GM21529 (cell line): ENCODE data around the gene SMYD3.

Source experiments
- ATAC-seq: cut with Tn5 transposase; IDR thresholded peaks from one replicate; pipeline ENCODE4 v1.9.1; 2021; ENCODE audit not compliant: unreplicated experiment

The SMYD3 gene

DNA sequence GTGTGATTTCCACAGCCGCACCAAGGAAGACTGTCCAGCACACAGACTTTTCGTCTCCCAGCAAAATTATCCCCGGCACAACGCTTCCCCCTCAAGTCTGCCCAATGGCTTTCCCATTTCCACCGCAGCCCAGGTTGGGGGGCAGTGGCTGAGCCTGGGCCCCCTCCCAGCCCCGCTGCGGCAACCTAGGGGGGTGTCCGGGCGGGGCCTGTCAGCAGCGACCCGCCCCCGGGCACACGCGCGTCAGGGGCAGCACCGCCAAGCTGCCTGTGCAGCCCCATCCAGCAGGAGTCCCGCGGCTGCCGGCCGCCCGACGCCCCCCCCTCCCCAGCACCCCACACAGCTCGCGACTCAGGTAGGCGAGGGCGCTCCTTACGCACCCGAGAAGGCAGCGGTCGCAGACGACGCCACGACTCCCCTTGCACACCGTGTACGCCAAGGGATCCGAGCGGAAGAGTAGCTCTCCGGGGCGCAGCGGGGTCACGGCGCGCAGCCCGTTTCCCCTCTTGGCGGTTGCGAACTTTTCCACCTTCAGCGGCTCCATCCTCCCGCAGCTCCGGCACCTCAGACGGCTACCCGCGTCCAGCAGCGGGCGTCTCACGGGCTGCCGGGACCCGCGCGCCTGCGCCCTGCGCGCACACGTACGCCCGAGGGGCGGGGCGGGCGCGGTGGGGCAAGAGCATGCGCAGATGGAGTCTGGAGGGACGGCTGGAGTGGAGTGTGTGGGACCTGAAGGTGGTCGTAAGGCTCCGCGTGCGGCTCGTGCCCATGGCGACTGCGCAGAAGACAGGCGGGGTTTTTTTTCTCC lies at the start of gene SMYD3:
Gene SMYD3 (minus strand): TSS at position 606 of the 808 bp plus-strand sequence.
- peak; percentile 92 for ATAC-seq

DNA sequence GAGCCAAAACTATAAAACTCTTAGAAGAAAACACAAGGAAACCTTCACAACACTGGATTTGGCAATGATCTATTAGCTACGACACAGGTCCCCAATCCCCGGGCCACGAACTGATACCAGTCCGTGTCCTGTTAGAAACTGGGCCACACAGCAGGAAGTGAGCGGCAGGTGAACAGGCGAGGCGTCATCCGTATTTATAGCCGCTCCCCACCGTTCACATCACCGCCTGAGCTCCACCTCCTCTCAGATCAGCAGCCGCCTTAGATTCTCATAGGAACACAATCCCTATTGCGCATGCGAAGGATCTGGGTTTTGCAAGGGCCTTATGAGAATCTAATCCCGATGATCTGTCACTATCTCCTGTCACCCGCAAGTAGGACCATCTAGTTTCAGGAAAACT lies 47.1 kb upstream of the SMYD3 start:
- ATAC-seq = no peak

DNA sequence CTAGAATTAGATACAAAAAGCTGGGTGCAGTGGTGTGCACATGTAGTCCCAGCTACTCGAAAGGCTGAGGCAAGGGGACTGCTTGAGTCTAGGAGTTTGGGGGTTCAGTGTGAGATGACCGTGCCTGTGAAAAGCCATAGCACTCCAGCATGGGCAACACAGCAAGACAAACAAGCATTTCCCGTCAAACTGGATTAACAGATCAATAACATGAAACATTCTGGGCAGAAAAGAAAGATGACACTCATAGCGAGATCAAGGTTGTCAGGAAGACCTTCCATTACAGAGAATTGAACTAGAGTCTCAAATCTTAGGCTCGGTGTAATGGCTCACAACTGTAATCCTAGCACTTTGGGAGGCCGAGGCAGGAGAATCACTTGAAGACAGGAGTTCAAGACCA lies 45.0 kb upstream of the SMYD3 start:
- ATAC-seq = no peak

DNA sequence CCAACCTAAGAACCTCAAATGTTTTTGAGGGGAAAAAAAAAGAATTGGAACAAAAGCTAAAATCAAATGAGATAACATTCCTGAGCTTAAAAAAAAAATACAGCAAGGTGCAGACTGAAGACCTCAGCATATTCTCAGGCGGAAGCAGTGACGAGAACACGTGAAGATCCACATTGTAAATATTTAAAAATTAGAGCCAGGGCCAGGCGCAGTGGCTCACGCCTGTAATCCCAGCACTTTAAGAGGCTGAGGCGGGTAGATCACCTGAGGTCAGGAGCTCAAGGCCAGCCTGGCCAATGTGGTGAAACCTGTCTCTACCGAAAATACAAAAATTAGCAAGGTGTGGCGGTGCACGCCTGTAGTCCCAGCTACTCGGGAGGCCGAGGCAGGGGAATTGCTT lies 43.3 kb upstream of the SMYD3 start:
- no peak for ATAC-seq

DNA sequence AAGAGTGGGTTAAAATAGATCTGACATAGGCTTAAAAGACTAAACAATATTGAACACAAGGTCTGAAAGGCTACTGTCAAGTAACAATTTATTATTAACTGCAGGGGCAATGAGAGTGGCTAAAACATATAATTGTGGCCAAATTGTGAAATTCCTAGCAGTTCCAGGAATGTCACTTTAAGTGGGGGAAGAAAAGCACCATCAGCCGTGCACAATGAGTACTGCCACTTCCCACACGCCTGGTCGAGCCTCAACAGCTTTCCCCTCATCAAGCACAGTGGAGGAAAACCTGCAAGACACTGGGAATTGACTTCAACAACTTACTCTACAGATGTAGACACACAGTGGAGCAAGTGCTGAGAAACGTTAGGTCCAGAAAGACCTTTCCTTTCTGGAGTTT lies 42.6 kb upstream of the SMYD3 start:
- no peak for ATAC-seq

DNA sequence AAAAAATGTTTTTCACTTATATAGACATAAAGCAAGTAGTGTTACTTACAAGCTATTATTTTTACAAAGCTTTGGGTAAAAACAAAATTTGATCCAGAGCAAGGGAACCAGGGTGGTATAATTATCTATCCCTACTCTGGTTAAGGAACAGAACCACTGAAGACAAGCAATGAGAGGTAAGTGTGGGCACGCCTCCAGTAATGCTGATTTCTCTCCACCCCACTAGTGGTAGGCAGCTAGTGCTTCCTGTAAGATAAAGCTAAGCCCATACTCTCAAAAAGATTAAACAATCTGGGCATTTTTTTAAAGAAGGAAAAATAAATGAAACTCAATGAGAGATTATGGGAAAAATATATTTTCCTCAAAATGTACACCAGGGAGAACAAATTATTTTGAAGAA lies 36.9 kb upstream of the SMYD3 start:
- ATAC-seq = no peak

DNA sequence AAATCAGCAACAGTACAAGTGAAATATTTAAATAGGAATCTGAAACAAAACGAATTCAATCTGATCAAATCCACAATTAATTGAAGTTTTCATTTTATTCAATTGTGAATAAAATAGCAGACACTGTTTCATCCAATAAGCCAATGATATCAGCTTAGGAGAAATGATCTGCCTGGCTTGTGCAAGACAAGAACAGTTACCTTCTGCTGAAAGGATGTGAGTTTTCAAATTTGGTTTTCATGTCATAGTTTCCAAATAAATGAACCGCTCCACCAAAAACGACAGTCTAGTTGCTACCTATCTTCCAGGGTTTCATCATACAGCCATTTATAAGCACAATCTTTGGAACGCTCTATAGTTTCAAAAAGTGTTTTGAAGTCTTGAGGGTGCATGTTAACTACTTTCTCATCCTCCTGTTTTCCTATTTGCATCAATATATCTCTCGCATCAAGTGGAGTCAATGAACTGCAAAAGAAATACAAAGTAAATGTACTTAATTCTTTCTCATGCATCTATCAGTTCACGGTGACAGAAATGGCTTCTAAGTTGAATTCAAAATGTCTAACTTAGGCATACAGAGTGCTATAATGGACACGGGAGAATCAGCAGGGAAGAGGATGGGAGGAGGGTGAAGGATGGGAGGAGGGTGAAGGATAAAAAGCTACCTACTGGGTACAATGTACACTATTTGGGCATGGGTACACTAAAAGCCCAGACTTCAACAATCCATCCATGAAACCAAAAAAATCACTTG lies 33.8 kb upstream of the SMYD3 start:
- ATAC-seq = no peak

DNA sequence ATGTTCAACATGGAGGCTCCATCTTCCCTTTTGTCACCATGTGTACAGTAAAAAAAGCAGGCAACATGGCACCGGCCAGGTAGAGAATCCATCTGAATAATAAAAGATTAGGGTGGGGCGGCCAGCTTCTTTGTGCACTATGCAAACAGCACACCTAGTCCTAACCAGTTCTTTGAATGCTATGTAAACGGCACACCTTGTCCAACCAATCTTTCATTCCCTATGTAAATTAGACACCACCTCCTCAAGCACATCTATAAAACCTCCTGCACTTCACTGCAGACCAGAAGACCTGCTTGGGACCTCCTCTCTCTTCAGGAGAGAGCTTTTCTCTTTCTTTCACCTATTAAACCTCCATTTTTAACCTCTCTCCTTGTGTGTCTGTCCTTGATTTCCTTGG lies 30.8 kb upstream of the SMYD3 start:
- no peak for ATAC-seq

DNA sequence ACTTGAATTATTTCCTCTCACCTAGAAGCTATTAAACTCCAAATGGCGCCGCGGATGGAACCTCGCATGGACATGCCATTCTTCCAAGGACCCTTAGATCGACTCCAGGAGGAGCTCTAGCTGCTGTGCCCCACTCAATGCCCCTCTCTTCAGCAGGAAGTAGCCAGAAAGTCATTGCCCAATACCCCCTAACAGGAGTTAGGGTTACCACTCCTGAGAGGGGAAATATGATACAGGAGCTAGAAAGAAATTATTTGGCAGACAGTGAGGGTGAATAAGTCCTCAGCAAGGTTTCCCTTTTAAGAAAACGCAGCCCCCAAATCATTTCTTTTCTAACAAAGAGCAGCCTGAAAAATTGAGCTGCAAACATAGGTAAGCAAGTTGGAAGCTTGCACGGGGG lies 30.4 kb upstream of the SMYD3 start:
- no peak for ATAC-seq

DNA sequence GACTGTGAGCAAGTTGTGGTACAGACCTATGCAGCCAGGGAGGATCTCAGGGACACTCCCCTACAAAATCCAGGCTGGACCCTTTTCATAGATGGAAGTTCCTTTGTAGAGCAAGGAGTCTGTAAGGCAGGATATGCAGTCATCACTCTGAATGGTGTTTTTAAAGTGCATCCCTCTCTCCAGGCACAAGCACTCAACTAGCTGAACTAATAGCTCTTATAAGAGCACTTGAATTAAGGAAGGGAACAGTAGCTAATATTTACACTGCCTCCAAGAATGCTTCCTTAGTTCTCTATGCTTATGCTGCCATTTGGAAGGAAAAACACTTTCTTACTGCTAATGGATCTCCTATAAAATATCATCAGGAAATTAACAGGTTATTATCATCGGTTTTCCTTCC lies 27.0 kb upstream of the SMYD3 start:
- no peak for ATAC-seq

DNA sequence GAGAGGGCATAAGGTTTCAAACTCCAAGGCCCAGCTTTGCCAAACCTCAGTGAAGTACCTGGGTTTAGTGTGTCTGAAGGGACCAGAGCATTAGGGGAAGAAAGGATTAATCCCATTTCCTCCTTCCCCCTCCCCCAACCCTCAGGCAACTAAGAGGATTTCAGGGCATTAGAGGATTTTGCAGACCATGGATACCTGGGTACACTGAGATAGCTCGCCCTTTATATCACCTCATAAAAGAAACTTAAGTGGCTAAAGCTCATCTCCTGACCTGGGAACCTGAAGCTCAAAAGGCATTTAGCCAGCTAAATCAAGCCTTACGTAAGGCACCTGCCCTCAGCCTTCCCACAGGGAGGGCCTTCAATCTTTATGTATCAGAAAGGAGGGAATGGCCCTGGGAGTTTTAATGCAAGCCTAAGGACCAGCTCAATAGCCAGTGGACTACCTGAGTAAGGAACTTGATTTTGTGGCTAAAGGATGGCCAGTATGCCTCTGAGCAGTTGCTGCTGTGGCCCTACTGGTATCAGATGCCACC lies 26.4 kb upstream of the SMYD3 start:
- ATAC-seq = no peak

DNA sequence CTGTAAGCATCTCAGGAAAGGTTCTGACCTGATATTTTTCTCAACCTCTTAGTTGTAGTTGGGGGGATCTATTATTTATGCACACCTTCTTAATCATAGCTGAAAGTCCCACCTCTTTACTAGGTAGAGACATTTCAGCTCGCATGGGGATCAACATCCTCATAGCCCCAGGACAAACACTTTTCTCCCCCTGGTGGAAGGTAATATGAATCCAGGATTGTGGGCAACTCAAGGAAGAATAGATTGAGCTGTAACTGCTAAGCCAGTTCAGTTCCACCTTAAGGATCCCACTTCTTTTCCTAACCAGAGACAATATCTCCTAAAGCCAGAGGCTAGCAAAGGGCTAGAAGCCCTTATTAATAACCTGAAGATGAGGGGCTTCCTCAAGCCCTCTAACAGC lies 25.4 kb upstream of the SMYD3 start:
- no peak for ATAC-seq

DNA sequence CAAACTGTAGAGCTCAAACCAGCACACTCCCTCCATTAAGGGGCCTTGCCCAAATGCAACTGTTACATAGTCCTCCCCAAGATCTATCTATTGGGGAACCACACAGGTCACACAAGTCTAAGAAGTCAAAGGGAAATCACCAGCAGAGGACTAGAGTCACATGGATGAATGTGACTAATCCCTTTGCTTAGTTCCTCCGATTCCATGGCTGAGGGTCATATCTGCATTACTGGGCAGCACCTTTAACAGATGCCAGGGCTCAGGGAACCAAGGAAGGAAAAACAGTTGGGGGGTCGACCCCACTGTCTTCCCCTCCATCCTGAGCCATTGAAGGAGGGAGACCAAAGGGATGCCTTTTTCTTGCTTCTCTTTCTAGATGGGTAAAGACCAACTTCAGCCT lies 23.4 kb upstream of the SMYD3 start:
- no peak for ATAC-seq

DNA sequence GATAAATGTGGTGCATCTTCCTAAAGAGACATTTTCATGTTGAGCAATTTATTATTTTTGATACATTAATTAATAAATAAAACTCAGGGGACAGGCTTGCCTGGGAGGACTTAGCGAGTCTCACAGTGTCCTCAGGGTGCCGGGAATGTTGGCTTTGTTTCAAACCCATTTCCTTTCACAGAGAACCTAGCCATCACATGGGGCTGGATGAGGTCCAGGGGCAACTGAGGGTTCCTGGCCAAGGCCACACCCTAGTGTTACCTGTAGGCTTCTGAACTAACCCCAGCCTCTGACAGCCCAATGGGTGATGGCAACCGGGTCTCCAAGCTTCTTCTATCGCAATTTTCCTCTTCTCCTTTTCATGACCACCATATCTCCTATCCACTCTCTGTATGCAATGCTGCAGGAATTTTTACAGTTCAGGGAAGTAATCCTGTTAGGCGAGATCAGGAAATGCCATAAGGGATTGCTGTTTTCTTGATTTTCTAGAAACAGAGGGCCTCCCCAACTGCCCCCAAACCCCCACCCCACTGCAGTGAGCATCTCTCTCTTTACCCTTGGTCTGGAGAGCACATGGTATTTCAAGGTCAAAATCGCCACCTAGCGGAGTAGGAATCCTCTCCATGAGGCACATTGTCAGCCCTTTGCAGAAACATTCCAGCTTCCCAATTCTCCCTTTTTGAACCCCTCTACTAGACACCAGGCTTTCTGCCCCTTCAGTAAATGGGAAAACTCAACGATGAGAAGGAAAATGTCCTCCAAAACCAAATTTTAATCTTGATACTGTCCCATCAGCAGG lies 22.1 kb upstream of the SMYD3 start:
- ATAC-seq = no peak

DNA sequence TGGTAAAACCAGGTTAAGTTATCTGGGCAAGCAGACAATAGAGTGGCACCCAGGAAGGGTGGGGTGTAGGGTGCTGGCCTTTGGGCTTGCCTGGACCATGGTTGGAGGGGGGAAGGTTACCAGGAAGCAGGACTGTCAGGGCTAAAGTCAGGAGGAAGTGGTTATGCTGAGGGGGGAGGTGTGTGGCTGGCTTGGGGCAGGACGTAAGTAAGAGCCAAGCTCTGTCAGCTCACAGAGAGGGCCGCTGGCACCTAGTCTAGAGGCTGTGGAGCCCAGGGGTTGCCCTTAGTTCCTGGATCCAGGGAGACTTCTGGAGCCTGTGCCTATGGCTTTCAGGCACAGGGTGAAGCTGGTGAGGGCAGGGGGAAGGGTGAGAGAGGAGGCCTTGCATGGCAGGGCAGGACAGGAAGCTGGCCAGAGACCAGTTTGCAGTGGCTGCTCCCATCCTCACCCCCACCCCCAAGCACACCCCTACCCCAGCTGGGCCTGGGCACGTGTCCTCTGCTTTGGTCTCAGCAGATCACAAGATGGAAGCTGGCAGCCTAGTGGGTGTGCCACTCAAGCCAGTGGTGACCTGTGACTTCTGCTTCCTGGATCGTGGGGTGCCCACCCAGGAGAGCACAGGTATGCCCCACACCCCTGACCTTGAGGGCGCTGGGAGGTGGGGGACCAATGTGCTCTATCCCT lies 20.5 kb upstream of the SMYD3 start:
- ATAC-seq = no peak

DNA sequence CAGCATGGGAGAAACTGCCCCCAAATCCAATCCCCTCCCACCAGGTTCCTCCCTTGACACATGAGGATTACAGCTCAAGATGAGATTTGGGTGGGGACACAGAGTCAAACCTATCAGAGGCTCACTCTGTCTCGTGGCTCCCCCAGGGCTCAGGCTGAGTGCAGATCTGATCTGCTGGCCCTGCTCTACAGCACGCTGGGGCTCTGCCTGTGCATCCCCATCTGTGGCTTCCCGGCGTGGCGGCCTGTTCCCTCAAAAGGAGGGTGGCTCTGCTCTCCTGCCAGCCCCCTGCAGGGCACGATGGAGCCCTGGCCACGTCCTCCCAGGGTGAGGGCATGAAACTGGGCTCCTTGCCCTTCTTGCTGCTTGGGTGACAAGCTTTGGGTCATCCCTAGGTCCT lies 19.8 kb upstream of the SMYD3 start:
- ATAC-seq = no peak

DNA sequence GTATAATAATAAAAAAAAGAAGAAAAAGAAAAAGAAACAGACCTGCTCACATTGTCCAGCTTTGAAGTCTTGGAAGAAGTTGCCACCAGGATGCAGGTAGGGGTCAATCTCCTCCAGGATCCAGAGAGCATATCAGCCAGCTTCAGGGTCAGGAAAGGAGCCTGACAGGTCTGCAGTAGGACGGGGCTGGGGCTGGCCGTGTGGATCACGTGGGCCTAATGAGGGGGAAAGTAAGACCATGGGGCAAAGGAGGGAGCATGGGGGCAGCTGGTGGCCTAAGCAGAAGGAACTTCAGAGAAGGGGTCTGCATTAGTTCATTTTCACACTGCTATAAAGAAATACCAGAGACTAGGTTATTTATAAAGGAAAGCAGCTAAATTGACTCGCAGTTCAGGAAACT lies 19.3 kb upstream of the SMYD3 start:
- ATAC-seq = no peak

DNA sequence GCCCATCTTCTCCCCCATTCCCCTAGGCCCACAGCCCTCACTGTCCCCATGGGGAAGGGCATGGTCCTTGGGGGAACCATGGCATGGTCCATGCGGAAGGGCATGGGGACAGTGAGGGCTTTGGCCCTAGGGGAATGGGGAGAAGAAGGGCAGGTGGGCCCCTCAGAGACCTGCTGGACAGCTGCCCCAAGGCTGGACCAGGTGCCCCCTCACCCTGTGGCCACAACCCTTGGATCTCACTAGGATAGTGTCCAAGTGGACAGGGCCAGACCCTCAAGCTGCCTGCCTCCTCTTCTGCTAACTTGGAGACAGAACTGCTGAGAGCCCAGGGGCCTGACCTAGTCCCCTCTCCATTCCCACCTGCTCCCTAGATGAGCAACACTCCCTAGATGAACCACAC lies 12.4 kb upstream of the SMYD3 start:
- ATAC-seq = no peak

DNA sequence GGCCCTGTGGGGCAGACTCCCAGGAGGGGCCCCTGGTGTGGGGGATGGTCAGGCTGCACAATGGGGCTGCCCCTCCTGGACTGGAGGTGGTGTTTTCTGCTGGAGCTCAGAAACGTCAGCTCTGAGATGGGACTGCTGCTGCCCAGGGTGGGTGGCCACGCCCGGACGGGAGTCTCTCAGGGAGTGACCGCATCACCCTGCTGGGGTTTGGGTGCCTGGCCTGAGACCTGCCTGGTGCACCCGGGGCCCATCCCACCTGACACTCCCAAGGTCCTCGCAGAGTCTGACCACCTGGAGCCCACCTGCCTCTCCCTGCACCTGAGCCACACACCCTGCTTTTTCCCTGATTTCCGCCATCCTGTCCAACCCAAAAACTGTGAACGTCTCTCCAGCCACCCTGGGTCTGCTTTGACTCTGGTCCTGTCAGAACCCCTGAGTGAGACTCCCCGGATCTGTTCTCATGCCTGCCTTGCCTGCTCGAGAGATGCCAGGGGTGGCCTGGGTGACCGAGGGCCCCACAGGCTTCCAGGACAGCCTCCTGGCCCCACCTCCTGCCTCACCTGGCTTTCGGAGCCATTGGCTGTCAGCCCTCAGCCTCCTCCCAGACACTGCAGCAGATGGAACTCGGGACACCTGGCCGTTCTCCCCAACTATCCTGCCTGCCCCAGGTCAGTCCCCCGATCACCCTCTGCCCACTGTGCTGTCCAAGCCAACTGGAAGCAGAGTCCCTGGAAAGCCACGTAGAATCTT lies 11.6 kb upstream of the SMYD3 start:
- no peak for ATAC-seq

DNA sequence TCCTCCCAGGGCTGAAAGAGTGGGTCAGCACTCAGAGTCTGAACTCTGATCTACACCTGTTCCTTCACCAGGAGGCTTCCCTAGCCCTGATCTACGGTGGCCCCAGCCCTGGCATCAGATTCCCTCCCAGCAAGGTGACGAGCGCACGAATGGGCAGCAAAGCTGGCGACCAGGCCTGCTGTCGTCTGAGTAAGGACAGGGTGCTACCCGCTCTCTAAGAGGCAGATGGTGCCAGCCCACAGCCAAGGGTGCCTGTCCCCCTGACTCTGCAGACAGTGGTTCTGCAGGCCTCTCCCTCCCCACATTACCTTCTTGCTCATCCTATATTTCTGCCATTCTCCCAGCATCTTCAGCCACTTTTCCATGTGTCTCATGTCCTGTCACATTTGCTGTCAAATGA lies 10.3 kb upstream of the SMYD3 start:
- ATAC-seq = no peak
